HUES64 (cell line): ENCODE results near the gene ZFC3H1.

Experiments
- H3K27ac ChIP-seq: 2 replicates; pipeline ENCODE4 v1.7.0; 2013; ENCODE audit warnings: low read depth, low read length, inconsistent platforms
- H3K27me3 ChIP-seq: 2 replicates; pipeline ENCODE4 v1.6.1; 2013; ENCODE audit warnings: mild to moderate bottlenecking, low read length; ENCODE audit not compliant: insufficient read depth
- H3K36me3 ChIP-seq: 2 replicates; pipeline ENCODE4 v1.6.1; 2013; ENCODE audit warnings: mild to moderate bottlenecking, low read length; ENCODE audit not compliant: insufficient read depth
- H3K4me1 ChIP-seq: 2 replicates; pipeline ENCODE4 v1.6.1; 2013; ENCODE audit warnings: mild to moderate bottlenecking, low read length, moderate library complexity; ENCODE audit not compliant: insufficient read depth
- H3K4me3 ChIP-seq: 2 replicates; pipeline ENCODE4 v1.5.1; 2013; ENCODE audit warnings: mild to moderate bottlenecking, low read length, moderate library complexity
- H3K9ac ChIP-seq: 2 replicates; pipeline ENCODE4 v1.6.1; 2013; ENCODE audit warnings: mild to moderate bottlenecking, low read depth, low read length
- H3K9me3 ChIP-seq: 2 replicates; pipeline ENCODE4 v1.6.1; 2013; ENCODE audit warnings: low read depth, low read length; ENCODE audit not compliant: insufficient read depth
- WGBS: fragments of 150-250, 120-280 bp; methylation state at CpG from one replicate; pipeline ENCODE4 v1.1.7; 2013; ENCODE audit warnings: missing lambda C conversion rate; 5-methylcytosine and 5-hydroxymethylcytosine counted together

ZFC3H1 gene

DNA sequence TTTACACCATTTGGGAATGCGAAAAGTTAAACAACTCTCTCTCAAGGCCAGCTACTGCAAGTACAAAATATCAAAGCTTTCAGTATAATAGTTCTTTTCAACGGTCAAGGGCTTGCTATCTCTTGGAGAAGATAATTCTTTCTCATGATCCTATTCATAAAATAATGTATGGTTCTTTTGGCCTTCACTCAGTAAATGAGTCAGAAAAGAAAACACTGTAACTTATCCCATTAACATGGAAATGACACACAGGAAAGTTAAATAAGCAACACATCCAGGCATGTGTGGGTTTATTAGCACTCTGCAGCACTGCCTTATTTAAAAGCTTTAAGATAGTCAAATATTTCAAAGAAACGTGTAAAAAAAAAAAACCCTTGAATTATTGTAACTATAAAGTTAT, 36.9 kb downstream of the ZFC3H1 start:
- Histone ChIP-seq H3K4me1 (no peaks in the 10 kb centered on the region), H3K9me3 (no peaks in the 10 kb centered on the region), H3K36me3 (peaks cover 100% of the 10 kb centered on the region), H3K4me3 (no peak overlapping the region), H3K27ac (no peak overlapping the region), H3K9ac (no peak overlapping the region), H3K27me3 (no peaks in the 10 kb centered on the region)
- WGBS: 97% methylated on average over 1 of the region's 3 CpGs

DNA sequence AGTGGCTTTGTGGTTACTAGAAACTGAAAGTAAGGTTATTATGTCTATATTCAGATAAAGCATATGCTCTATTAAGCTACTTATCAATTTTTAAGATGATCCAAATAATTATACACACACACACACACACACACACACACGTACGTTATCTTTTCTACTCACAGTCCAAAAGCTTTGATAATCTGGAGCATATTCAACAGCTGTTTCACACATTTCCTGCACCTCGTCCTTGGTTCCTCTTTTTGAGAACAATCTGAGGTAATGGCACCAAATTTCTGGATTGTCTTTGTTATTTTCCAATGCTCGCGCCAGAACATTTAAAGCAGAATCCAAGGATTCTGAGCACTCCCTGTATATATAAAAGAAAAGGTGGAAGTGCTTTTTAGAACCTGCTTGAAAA, 37.5 kb downstream of the ZFC3H1 start:
- H3K27me3 ChIP-seq: no peaks in the 10 kb centered on the region
- WGBS: 89% methylated on average over 5 of the region's 5 CpGs
- no peak overlapping the region for H3K9ac ChIP-seq
- H3K9me3 ChIP-seq: no peaks in the 10 kb centered on the region
- peaks cover 98% of the 10 kb centered on the region for H3K36me3 ChIP-seq
- no peak overlapping the region for H3K27ac ChIP-seq
- no peak overlapping the region for H3K4me3 ChIP-seq
- no peaks in the 10 kb centered on the region for H3K4me1 ChIP-seq

DNA sequence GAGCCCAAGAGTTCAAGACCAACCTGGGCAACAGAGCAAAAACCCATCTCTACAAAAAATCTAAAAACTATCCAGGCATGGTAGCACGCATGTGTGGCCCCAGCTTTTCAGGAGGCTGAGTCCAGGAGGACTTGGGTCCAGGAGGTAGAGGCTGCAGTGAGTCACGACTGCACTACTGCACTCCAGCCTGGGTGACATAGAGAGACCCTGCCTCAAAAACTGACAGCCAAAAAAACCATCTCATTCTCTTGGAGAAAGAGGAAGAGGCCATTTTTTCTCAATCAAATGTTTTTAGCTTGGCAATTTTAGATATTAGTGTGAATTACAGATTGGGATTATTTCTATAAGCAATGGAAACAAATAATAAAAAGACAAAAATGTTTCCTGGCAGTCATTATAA, 38.2 kb downstream of the ZFC3H1 start:
- WGBS: 96% methylated on average over 2 of the region's 2 CpGs
- Histone ChIP-seq H3K4me1 (0 out of 2 replicates have a peak, but pooled peaks cover 2% of the 10 kb centered on the region), H3K27me3 (no peaks in the 10 kb centered on the region), H3K9me3 (no peaks in the 10 kb centered on the region), H3K36me3 (peaks cover 98% of the 10 kb centered on the region), H3K9ac (no peak overlapping the region), H3K27ac (no peak overlapping the region), H3K4me3 (no peak overlapping the region)

DNA sequence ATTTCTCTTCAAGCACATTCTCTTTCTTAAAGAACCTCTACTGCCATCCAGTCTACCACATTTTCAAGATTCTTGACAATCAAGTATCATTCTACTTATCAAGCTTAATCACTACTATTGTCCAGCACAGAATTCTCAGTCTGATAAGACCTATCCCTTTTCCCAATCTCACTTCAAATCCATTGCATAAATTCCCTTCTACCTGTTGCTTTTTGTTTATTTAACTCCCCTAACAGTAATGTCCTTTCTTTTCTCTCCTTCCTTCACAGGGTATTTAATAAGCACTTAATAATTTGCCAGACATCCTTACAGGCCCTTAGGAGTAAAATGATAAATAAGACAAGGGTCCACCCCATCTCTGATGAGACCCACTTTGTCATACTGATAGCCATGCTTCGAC, 41.7 kb downstream of the ZFC3H1 start:
- Histone ChIP-seq H3K27ac (no peak overlapping the region), H3K9ac (no peak overlapping the region), H3K9me3 (no peaks in the 10 kb centered on the region), H3K4me1 (peaks cover 7% of the 10 kb centered on the region; the same call in 1 of the 2 replicates), H3K4me3 (no peak overlapping the region), H3K36me3 (peaks cover 98% of the 10 kb centered on the region), H3K27me3 (no peaks in the 10 kb centered on the region)
- 93% methylated on average over 1 of the region's 1 CpG for WGBS

GRCh38 chr12:71610031-71610795, 53.4 kb downstream of the ZFC3H1 start:
- Histone ChIP-seq H3K36me3 (peaks cover 94% of the 10 kb centered on the region), H3K9me3 (no peaks in the 10 kb centered on the region), H3K4me1 (peaks cover 4% of the 10 kb centered on the region; the same call in 1 of the 2 replicates), H3K4me3 (no peak overlapping the region), H3K9ac (no peak overlapping the region), H3K27me3 (no peaks in the 10 kb centered on the region), H3K27ac (no peak overlapping the region)
- WGBS: 98% methylated on average over 6 of the region's 6 CpGs

- WGBS: 91% methylated on average over 3 of the region's 4 CpGs
- H3K27me3 ChIP-seq: no peaks in the 10 kb centered on the region
- H3K4me1 ChIP-seq: peaks cover 4% of the 10 kb centered on the region; the same call in 1 of the 2 replicates
- no peak overlapping the region for H3K4me3 ChIP-seq
- H3K9ac ChIP-seq: no peak overlapping the region
- no peaks in the 10 kb centered on the region for H3K9me3 ChIP-seq
- H3K27ac ChIP-seq: no peak overlapping the region
- peaks cover 72% of the 10 kb centered on the region for H3K36me3 ChIP-seq
Observed at GRCh38 chr12:71607494-71608330, 55.9 kb downstream of the ZFC3H1 start.

GRCh38 chr12:71605039-71605438, 58.6 kb downstream of the ZFC3H1 start:
- Histone ChIP-seq H3K9me3 (no peaks in the 10 kb centered on the region), H3K36me3 (peaks cover 46% of the 10 kb centered on the region), H3K4me3 (no peak overlapping the region), H3K9ac (no peak overlapping the region), H3K4me1 (peaks cover 8% of the 10 kb centered on the region; the same call in 1 of the 2 replicates), H3K27ac (no peak overlapping the region), H3K27me3 (no peaks in the 10 kb centered on the region)
- 95% methylated on average over 3 of the region's 3 CpGs for WGBS

DNA sequence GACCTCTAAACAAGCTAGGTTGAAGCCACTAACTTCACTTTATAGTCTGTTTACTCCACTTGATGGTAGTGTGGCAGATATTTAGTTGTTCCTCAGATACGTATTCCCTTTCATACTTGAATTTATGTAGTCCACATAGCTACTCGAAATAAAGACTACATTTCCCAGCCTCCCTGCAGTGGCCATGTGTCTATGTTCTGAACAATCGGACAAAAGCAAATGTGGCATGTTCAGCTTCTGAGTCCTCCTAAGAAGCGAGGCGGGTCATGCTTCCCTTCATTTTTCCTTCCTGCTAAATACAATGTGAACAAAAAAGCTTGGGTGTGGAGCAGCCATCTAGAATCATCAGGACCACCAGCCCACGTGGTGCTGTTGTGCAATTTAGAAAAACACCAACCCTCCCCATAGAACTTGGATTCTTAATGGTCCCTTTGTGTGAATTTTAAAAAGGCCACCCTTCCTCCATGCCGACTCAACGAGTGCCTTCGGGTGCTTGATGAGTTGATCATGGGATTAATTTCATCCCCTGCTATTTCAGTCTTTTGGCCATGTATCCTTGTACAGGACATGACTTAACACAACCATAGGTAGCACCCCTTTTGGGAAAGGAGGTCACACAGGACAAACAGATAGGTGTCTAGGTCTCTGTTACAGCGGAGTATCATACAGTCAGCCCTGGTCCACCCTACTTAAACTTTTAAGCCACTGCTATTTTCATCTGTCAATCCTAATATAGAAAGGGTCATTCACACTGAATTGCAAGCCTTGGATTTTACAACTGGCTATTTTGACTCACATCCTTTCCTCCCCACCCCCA, 60.7 kb downstream of the ZFC3H1 start:
- no peak overlapping the region for H3K27ac ChIP-seq
- H3K27me3 ChIP-seq: no peaks in the 10 kb centered on the region
- no peaks in the 10 kb centered on the region for H3K9me3 ChIP-seq
- peaks cover 25% of the 10 kb centered on the region for H3K36me3 ChIP-seq
- WGBS: 89% methylated on average over 10 of the region's 10 CpGs
- H3K9ac ChIP-seq: no peak overlapping the region
- H3K4me3 ChIP-seq: no peak overlapping the region
- 0 out of 2 replicates have a peak, but pooled peaks cover 4% of the 10 kb centered on the region for H3K4me1 ChIP-seq

DNA sequence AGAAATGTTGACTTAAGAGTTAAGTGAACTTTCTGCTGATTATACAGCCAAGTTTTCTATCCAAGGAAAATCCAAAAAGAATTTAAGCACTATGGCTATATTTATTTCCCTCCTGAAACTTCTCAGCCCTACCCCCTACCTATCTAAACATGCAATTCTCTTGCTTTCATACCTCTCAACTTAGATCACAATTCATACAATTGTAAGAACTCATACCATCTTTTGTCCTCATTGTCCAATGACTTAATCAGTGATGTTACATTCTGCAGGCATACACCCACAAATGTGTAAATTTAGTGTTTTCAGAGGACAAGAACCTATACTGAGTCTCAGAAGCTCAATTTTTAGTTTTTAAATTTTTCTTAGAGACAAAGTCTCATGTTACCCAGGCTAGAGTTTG, 62.1 kb downstream of the ZFC3H1 start:
- Histone ChIP-seq H3K9ac (no peak overlapping the region), H3K27ac (no peak overlapping the region), H3K36me3 (peaks cover 12% of the 10 kb centered on the region), H3K27me3 (no peaks in the 10 kb centered on the region), H3K4me1 (0 out of 2 replicates have a peak, but pooled peaks cover 4% of the 10 kb centered on the region), H3K4me3 (no peak overlapping the region), H3K9me3 (no peaks in the 10 kb centered on the region)

GRCh38 chr12:71599210-71599609, 64.4 kb downstream of the ZFC3H1 start:
- no peaks in the 10 kb centered on the region for H3K27me3 ChIP-seq
- H3K4me1 ChIP-seq: 0 out of 2 replicates have a peak, but pooled peaks cover 4% of the 10 kb centered on the region
- no peaks in the 10 kb centered on the region for H3K9me3 ChIP-seq
- no peak overlapping the region for H3K27ac ChIP-seq
- no peak overlapping the region for H3K4me3 ChIP-seq
- no peaks in the 10 kb centered on the region for H3K36me3 ChIP-seq
- no peak overlapping the region for H3K9ac ChIP-seq
